Gastrocnemius medialis (tissue), 4 donors: ENCODE measurements around the gene PPP1R26. TPM values are rescaled to one million over a fixed set of nuclear protein-coding genes. Genes with fewer than 3 reads are reported as not detected.

Experiments used
- ATAC-seq, 2 donors: fragments of 150-250 bp; one replicate each; pipeline ENCODE4 v1.9.1; 2016
- DNase-seq, 2 donors: peaks; one replicate each; pipeline ENCODE4 v3.0.0-alpha.2; 2019
- H3K27ac ChIP-seq, 4 donors: fragments of 200-600 bp; sonication (generic); 1 replicate in 1 of 4; 2 replicates in 3 of 4; pipeline ENCODE4 v1.5.1; 2016 to 2018; ENCODE audit warnings: mild to moderate bottlenecking in 2 of 4, moderate library complexity in 1 of 4
- H3K27me3 ChIP-seq, 3 donors: fragments of 200-600 bp; sonication (generic) in 2 of 3; 1 replicate in 1 of 3; 2 replicates in 2 of 3; pipeline versions ENCODE4 v1.5.1 to v1.6.0; 2016 to 2019; ENCODE audit warnings: mild to moderate bottlenecking in 1 of 3, moderate library complexity in 1 of 3
- H3K36me3 ChIP-seq, 2 donors: fragments of 200-600 bp; sonication (generic) in 1 of 2; one replicate each; pipeline ENCODE4 v1.5.1; 2017 to 2018
- H3K4me1 ChIP-seq, 2 donors: fragments of 200-600 bp; sonication (generic) in 1 of 2; one replicate each; pipeline ENCODE4 v1.5.1; 2016 to 2017; ENCODE audit warnings: mild to moderate bottlenecking in 2 of 2
- H3K4me3 ChIP-seq, 4 donors: fragments of 200-600 bp; sonication (generic) in 3 of 4; 1 replicate in 1 of 4; 2 replicates in 3 of 4; pipeline ENCODE4 v1.5.1; 2016 to 2019; ENCODE audit warnings: mild to moderate bottlenecking in 2 of 4
- H3K9me3 ChIP-seq, 3 donors: fragments of 200-600 bp; sonication (generic) in 2 of 3; 1 replicate in 1 of 3; 2 replicates in 2 of 3; pipeline ENCODE4 v1.5.1; 2016 to 2019
- CTCF ChIP-seq, 5 experiments: fragments of 450-650 bp in 3 of 5; fragments of 200-600 bp in 2 of 5; sonication (generic) in 2 of 5; IDR thresholded peaks in 4 of 5; conservative IDR thresholded peaks in 1 of 5; 1 replicate in 4 of 5; 2 replicates in 1 of 5; pipeline ENCODE4 v1.5.1; 2016 to 2019; ENCODE audit warnings: antibody characterized with exemption in 5 of 5, mild to moderate bottlenecking in 3 of 5, moderate library complexity in 3 of 5
- POLR2A ChIP-seq, 2 donors: fragments of 450-650 bp; IDR thresholded peaks; one replicate each; pipeline ENCODE4 v1.6.1; 2017; ENCODE audit warnings: antibody characterized with exemption in 2 of 2, mild to moderate bottlenecking in 2 of 2, moderate library complexity in 2 of 2
- in situ Hi-C, 4 donors: fragments of 200-750 bp; cut with MboI; loops; one replicate each; pipeline versions ENCODE4 v1.15.0 to v1.8.0; 2017; ENCODE audit warnings: low sequenced_read_pairs in 4 of 4
- intact Hi-C: fragments of 100-400 bp; cut with DNase I; formaldehyde crosslinking; loops from one replicate; pipeline ENCODE4 v1.15.1; 2023; ENCODE audit warnings: low total_unique reads
- total RNA-seq, 4 donors: library from RNA; depleted of rRNA; stranded (reverse); fragments of >200 nt; gene quantifications; one replicate each; pipeline versions ENCODE4 v1.1.0 to v1.2.3, GENCODE V29; 2016

The PPP1R26 gene
- total RNA-seq, 4 donors from 2014 or later, result 2.6 to 7.1 (median 5.1) TPM

- DNase-seq, result no peak
- H3K4me1 ChIP-seq, result no peaks in the 10 kb centered on the region
- no peak for ATAC-seq
- no peak overlapping the region for H3K4me3 ChIP-seq
- TF ChIP-seq POLR2A (IDR thresholded peaks at IDR 0.05) (no peak), CTCF (IDR thresholded peaks at IDR 0.05 in 4 of 5, conservative IDR thresholded peaks at IDR 0.05 in 1 of 5) (no peak)
- no peaks in the 10 kb centered on the region for H3K27me3 ChIP-seq
- intact Hi-C loops (no loop called here), in situ Hi-C loops (no loop called here)
- H3K27ac ChIP-seq, result no peak overlapping the region
- H3K36me3 ChIP-seq, result peaks cover 0 to 17% of the 10 kb centered on the region in 2 donors
- no peaks in the 10 kb centered on the region for H3K9me3 ChIP-seq
These were observed 8.4 kb downstream of the PPP1R26 start for GRCh38 chr9:135488013-135488330.

DNA sequence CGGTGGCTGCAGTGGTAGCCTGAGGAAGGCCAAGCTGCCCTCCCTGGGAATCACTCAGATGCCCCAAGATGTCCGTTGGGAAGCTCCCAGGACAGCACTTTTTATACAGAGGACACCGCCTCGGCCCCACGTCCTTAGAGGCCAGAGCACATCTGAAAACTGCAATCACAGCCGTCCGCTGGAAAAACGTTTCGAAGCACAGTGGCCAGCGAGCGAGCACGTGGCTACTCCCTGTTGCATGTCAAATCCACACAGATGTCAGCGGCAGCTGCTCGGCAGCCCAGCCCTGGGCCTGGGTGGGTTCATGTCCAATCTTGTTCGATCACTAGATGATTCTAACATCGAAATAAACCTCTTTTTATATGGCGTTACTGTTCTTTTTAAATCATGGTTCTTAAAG is 8.9 kb downstream of the PPP1R26 start:
- intact Hi-C loops (no loop called here), in situ Hi-C loops (no loop called here)
- Histone ChIP-seq H3K27ac (no peak overlapping the region), H3K4me3 (no peak overlapping the region), H3K36me3 (peaks cover 0 to 17% of the 10 kb centered on the region in 2 donors), H3K9me3 (no peaks in the 10 kb centered on the region), H3K27me3 (no peaks in the 10 kb centered on the region), H3K4me1 (no peaks in the 10 kb centered on the region)
- DNase-seq (no peak), ATAC-seq (no peak)
- TF ChIP-seq POLR2A (IDR thresholded peaks at IDR 0.05), result no peak
- no peak for TF ChIP-seq CTCF (IDR thresholded peaks at IDR 0.05 in 4 of 5, conservative IDR thresholded peaks at IDR 0.05 in 1 of 5)

- no peak for ATAC-seq
- no peak overlapping the region for H3K4me3 ChIP-seq
- no peak overlapping the region for H3K27ac ChIP-seq
- no peaks in the 10 kb centered on the region for H3K4me1 ChIP-seq
- DNase-seq, result no peak
- intact Hi-C loops, result no loop called here
- H3K9me3 ChIP-seq, result no peaks in the 10 kb centered on the region
- H3K27me3 ChIP-seq, result no peaks in the 10 kb centered on the region
- no peak for TF ChIP-seq CTCF (IDR thresholded peaks at IDR 0.05 in 4 of 5, conservative IDR thresholded peaks at IDR 0.05 in 1 of 5)
- TF ChIP-seq POLR2A (IDR thresholded peaks at IDR 0.05), result no peak
- in situ Hi-C loops, result no loop called here
- peaks cover 0 to 17% of the 10 kb centered on the region in 2 donors for H3K36me3 ChIP-seq
These were observed 9.8 kb downstream of the PPP1R26 start for GRCh38 chr9:135489188-135489906.

DNA sequence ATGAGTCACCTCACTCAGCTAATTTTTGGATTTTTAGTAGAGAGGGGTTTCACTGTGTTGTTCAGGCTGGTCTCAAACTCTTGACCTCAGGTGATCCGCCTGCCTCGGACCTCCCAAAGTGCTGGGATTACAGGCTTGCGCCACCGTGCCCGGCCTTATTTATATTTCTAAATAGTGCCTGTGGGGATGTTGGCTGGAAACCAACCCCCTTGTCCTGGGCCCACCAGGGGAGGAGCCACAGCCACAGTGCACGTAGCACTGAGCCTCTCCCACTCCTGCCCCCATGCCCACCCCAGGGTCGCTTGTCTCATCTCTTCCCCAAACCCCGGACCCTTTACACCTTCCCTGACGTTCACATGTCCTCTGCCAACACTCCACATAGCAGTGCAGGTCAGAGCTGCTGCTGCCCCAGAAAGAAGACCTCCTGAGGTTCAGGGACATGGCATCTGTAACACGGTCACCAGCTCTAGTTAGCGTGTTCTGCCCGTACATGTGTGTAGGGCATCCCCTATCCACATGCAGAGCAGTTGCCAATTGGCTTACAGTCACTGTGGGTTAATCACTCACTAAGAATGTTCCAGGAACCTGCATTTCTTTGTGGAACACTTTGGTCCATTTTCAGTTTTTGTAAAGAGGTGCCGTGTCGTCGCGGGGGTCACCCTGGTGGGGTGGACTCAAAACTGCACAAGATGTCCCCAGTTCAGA is 10.7 kb downstream of the PPP1R26 start:
- H3K27me3 ChIP-seq, result no peaks in the 10 kb centered on the region
- H3K27ac ChIP-seq, result no peak overlapping the region
- intact Hi-C loops, result no loop called here
- no peak for TF ChIP-seq CTCF (IDR thresholded peaks at IDR 0.05 in 4 of 5, conservative IDR thresholded peaks at IDR 0.05 in 1 of 5)
- TF ChIP-seq POLR2A (IDR thresholded peaks at IDR 0.05), result no peak
- in situ Hi-C loops, result no loop called here
- no peaks in the 10 kb centered on the region for H3K4me1 ChIP-seq
- no peak for DNase-seq
- H3K36me3 ChIP-seq, result peaks cover 0 to 10% of the 10 kb centered on the region in 2 donors
- H3K4me3 ChIP-seq, result no peak overlapping the region
- ATAC-seq, result no peak
- H3K9me3 ChIP-seq, result no peaks in the 10 kb centered on the region
